ENCODE data around the gene MOV10L1. TPM values are rescaled to one million over a fixed set of nuclear protein-coding genes. Genes with fewer than 3 reads are reported as not detected.

Gene MOV10L1
- total RNA-seq, 1 experiment from 2014 or later = not detected

GRCh38 chr22:50175921-50176849 is 86.4 kb downstream of the MOV10L1 start:
- intact Hi-C loops (cut with micrococcal nuclease; ENCODE audit: unreplicated experiment) = no loop called here
- TF ChIP-seq EZH2 (IDR thresholded peaks at IDR 0.05; ENCODE audit: borderline replicate concordance, low read depth, low read length, poor library complexity, severe bottlenecking) = no peak
- TF ChIP-seq, protein P1, sequence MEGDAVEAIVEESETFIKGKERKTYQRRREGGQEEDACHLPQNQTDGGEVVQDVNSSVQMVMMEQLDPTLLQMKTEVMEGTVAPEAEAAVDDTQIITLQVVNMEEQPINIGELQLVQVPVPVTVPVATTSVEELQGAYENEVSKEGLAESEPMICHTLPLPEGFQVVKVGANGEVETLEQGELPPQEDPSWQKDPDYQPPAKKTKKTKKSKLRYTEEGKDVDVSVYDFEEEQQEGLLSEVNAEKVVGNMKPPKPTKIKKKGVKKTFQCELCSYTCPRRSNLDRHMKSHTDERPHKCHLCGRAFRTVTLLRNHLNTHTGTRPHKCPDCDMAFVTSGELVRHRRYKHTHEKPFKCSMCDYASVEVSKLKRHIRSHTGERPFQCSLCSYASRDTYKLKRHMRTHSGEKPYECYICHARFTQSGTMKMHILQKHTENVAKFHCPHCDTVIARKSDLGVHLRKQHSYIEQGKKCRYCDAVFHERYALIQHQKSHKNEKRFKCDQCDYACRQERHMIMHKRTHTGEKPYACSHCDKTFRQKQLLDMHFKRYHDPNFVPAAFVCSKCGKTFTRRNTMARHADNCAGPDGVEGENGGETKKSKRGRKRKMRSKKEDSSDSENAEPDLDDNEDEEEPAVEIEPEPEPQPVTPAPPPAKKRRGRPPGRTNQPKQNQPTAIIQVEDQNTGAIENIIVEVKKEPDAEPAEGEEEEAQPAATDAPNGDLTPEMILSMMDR (conservative IDR thresholded peaks at IDR 0.05; ENCODE audit: low read depth, low read length) = no peak
- H3K27ac ChIP-seq (ENCODE audit: low read depth, low read length, poor library complexity, severe bottlenecking) = no peak overlapping the region
- no TSS peak for BruUV-seq (replicated peaks)
- H3K36me3 ChIP-seq (ENCODE audit: insufficient read depth, low read length, poor library complexity, severe bottlenecking) = no peaks in the 10 kb centered on the region
- no peaks in the 10 kb centered on the region for H3K4me1 ChIP-seq (ENCODE audit: insufficient read depth, low read length, poor library complexity, severe bottlenecking)
- no peak overlapping the region for H3K4me3 ChIP-seq (ENCODE audit: low read depth, low read length, poor library complexity, severe bottlenecking)
- no peak for DNase-seq (ENCODE audit: low spot score)
- H3K9me3 ChIP-seq (ENCODE audit: low read depth, low read length, poor library complexity, severe bottlenecking) = no peaks in the 10 kb centered on the region
- ChIA-PET POLR2A (ENCODE audit: low non-redundant PET) (no interaction called here), CTCF (interaction anchor here (0.6 kb wide), 1 partner anchor 26 kb away, joined by 5 read pairs; no protein-coding TSS in a partner anchor)
- H3K27me3 ChIP-seq (replicated peaks; ENCODE audit: insufficient read depth, low read depth, low read length, poor library complexity) = no peaks in the 10 kb centered on the region

DNA sequence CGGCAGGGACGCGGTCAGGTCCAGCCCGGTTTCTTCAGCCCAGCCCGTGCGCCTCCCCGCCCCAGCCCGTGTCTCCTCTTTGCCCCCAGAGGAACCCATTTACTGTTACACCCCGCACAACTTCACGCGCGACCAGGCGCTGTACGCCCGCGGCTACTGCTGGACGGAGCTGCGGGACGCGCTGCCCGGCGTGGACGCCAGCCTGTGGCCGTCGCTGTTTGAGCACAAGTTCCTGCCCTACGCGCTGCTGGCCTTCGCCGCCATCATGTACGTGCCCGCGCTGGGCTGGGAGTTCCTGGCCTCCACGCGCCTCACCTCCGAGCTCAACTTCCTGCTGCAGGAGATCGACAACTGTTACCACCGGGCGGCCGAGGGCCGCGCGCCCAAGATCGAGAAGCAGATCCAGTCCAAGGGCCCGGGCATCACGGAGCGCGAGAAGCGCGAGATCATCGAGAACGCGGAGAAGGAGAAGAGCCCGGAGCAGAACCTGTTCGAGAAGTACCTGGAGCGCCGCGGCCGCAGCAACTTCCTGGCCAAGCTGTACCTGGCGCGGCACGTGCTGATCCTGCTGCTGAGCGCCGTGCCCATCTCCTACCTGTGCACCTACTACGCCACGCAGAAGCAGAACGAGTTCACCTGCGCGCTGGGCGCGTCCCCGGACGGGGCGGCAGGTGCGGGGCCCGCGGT is 87.2 kb downstream of the MOV10L1 start:
- Histone ChIP-seq H3K4me3 (ENCODE audit: low read depth, low read length, poor library complexity, severe bottlenecking) (no peak overlapping the region), H3K4me1 (ENCODE audit: insufficient read depth, low read length, poor library complexity, severe bottlenecking) (no peaks in the 10 kb centered on the region), H3K27me3 (replicated peaks; ENCODE audit: insufficient read depth, low read depth, low read length, poor library complexity) (no peaks in the 10 kb centered on the region), H3K9me3 (ENCODE audit: low read depth, low read length, poor library complexity, severe bottlenecking) (no peaks in the 10 kb centered on the region), H3K27ac (ENCODE audit: low read depth, low read length, poor library complexity, severe bottlenecking) (no peak overlapping the region), H3K36me3 (ENCODE audit: insufficient read depth, low read length, poor library complexity, severe bottlenecking) (no peaks in the 10 kb centered on the region)
- BruUV-seq (replicated peaks) = no TSS peak
- no peak for DNase-seq (ENCODE audit: low spot score)
- ChIA-PET POLR2A (ENCODE audit: low non-redundant PET) (no interaction called here), CTCF (interaction anchor here (0.6 kb wide), 1 partner anchor 27 kb away, joined by 5 read pairs; no protein-coding TSS in a partner anchor)
- intact Hi-C loops (cut with micrococcal nuclease; ENCODE audit: unreplicated experiment) = no loop called here
- TF ChIP-seq EZH2 (IDR thresholded peaks at IDR 0.05; ENCODE audit: borderline replicate concordance, low read depth, low read length, poor library complexity, severe bottlenecking) = no peak
- TF ChIP-seq, protein P1 (conservative IDR thresholded peaks at IDR 0.05; ENCODE audit: low read depth, low read length) = no peak

DNA sequence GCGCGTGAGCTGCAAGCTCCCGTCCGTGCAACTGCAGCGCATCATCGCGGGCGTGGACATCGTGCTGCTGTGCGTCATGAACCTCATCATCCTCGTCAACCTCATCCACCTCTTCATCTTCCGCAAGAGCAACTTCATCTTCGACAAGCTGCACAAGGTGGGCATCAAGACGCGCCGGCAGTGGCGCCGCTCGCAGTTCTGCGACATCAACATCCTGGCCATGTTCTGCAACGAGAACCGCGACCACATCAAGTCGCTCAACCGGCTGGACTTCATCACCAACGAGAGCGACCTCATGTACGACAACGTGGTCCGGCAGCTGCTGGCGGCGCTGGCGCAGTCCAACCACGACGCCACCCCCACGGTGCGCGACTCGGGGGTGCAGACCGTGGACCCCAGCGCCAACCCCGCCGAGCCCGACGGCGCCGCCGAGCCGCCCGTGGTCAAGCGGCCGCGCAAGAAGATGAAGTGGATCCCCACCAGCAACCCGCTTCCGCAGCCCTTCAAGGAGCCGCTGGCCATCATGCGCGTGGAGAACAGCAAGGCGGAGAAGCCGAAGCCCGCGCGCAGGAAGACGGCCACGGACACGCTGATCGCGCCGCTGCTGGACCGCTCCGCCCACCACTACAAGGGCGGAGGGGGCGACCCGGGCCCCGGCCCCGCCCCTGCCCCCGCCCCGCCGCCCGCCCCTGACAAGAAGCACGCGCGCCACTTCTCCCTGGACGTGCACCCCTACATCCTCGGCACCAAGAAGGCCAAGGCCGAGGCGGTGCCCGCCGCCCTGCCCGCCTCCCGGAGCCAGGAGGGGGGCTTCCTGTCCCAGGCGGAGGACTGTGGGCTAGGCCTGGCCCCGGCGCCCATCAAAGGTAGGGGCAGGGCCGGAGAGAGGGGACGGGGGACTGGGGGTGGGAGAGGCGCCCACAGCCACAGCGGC is 88.0 kb downstream of the MOV10L1 start:
- H3K36me3 ChIP-seq (ENCODE audit: insufficient read depth, low read length, poor library complexity, severe bottlenecking) = no peaks in the 10 kb centered on the region

More for the DNA sequence above, 88.0 kb downstream of the MOV10L1 start:
- H3K9me3 ChIP-seq (ENCODE audit: low read depth, low read length, poor library complexity, severe bottlenecking) = no peaks in the 10 kb centered on the region
- no peak overlapping the region for H3K27ac ChIP-seq (ENCODE audit: low read depth, low read length, poor library complexity, severe bottlenecking)
- no peak for DNase-seq (ENCODE audit: low spot score)
- POLR2A ChIA-PET (ENCODE audit: low non-redundant PET) = no interaction called here
- no peak for TF ChIP-seq EZH2 (IDR thresholded peaks at IDR 0.05; ENCODE audit: borderline replicate concordance, low read depth, low read length, poor library complexity, severe bottlenecking)
- TF ChIP-seq, protein P1 (conservative IDR thresholded peaks at IDR 0.05; ENCODE audit: low read depth, low read length) = no peak
- CTCF ChIA-PET = interaction anchor here (0.5 kb wide), 1 partner anchor 29 kb away, joined by 3 read pairs; no protein-coding TSS in a partner anchor
- intact Hi-C loops (cut with micrococcal nuclease; ENCODE audit: unreplicated experiment) = no loop called here
- no peaks in the 10 kb centered on the region for H3K27me3 ChIP-seq (replicated peaks; ENCODE audit: insufficient read depth, low read depth, low read length, poor library complexity)
- H3K4me3 ChIP-seq (ENCODE audit: low read depth, low read length, poor library complexity, severe bottlenecking) = no peak overlapping the region
- no TSS peak for BruUV-seq (replicated peaks)
- no peaks in the 10 kb centered on the region for H3K4me1 ChIP-seq (ENCODE audit: insufficient read depth, low read length, poor library complexity, severe bottlenecking)
